Large intestine (tissue), 3 donors: Measurements from ENCODE around the gene CLEC16A. TPM values are rescaled to one million over a fixed set of nuclear protein-coding genes. Genes with fewer than 3 reads are reported as not detected.
A peak's percentile ranks its signal among the peaks of the same experiment; 100 is the strongest.

Experiments used
- DNase-seq, 2 donors: peaks; one replicate each; pipeline versions ENCODE4 v3.0.0 to v3.0.0-alpha.2; 2013
- H3K27ac ChIP-seq: one replicate; pipeline ENCODE4 v1.5.1; 2013; ENCODE audit warnings: low read length
- H3K27me3 ChIP-seq: 2 replicates; pipeline ENCODE4 v1.6.1; 2013; ENCODE audit warnings: low read length; ENCODE audit not compliant: control insufficient read depth, insufficient read depth
- H3K36me3 ChIP-seq: 2 replicates; pipeline ENCODE4 v1.6.1; 2013; ENCODE audit warnings: low read length; ENCODE audit not compliant: control insufficient read depth, insufficient read depth
- H3K4me1 ChIP-seq: one replicate; pipeline ENCODE4 v1.6.1; 2013; ENCODE audit warnings: low read length; ENCODE audit not compliant: control insufficient read depth, insufficient read depth
- H3K4me3 ChIP-seq: one replicate; pipeline ENCODE4 v1.5.1; 2013; ENCODE audit warnings: low read length
- H3K9me3 ChIP-seq: one replicate; pipeline ENCODE4 v1.6.1; 2013; ENCODE audit warnings: mild to moderate bottlenecking, low read depth, low read length, moderate library complexity; ENCODE audit not compliant: control insufficient read depth
- WGBS: methylation state at CpG from one replicate; pipeline ENCODE4 v1.1.5; 2013; ENCODE audit warnings: low lambda C conversion rate; ENCODE audit not compliant: insufficient coverage; 5-methylcytosine and 5-hydroxymethylcytosine counted together
- polyA plus RNA-seq: library from polyadenylated mRNA; unstranded; fragments of 120-200 nt; gene quantifications from one replicate; pipeline ENCODE4 v1.2.1, GENCODE V29; 2013

CLEC16A gene
- polyA plus RNA-seq, 1 donor: 13.2 TPM

GRCh38 chr16:11092788-11093571, 148.6 kb downstream of the CLEC16A start:
- Histone ChIP-seq H3K27ac (no peak overlapping the region), H3K9me3 (no peaks in the 10 kb centered on the region), H3K4me1 (peaks cover 15% of the 10 kb centered on the region), H3K27me3 (no peaks in the 10 kb centered on the region), H3K4me3 (no peak overlapping the region), H3K36me3 (peaks cover 7% of the 10 kb centered on the region)
- no peak for DNase-seq
- WGBS: no CpG with 5 or more reads among the region's 12 CpGs

- H3K27ac ChIP-seq: no peak overlapping the region
- no peak for DNase-seq
- no peaks in the 10 kb centered on the region for H3K9me3 ChIP-seq
- H3K4me3 ChIP-seq: no peak overlapping the region
- H3K27me3 ChIP-seq: no peaks in the 10 kb centered on the region
- peaks cover 13% of the 10 kb centered on the region for H3K4me1 ChIP-seq
- peaks cover 5% of the 10 kb centered on the region for H3K36me3 ChIP-seq
- 100% methylated on average over 1 of the region's 10 CpGs for WGBS
These were observed 149.3 kb downstream of the CLEC16A start for GRCh38 chr16:11093572-11094074.

DNA sequence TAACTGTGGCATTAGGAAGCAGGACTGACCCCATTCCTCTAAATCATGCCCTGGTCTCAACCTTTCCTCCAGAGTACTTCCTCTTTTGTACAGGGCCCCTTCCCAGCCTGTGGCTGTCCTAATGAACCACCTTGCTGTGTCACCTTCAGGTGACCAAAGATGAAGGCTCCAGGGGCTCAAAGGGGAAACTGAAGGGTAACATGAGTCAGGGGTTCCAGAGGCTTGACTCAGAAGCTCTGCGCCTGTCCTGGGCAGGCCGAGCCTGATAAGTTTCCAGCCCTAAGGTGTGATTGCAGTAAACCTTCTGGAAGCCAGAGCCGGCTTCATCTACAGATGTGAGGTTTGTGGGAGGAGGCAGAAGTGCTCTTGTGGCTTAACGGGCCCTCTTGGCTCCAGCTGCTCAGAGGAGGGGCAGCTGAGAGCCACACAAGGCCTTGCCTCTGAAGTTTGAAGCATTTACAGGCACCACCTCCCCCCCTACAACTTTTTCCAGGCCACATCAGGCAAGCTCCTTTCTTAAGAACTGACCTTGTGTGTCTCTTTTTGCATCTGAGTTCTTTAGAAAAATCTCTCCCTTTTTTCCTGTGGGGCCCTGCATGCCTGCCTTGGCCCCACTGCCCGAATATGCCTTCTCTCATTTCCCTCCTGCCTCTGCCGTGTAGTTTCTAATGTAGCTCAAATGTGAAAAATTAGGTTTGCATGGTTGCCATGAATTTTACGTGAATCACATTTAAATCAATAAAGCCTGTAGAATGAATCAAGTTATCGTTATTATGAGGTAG, 149.9 kb downstream of the CLEC16A start:
- DNase-seq: peak in 1 of 2 donors; percentile 24
- no CpG with 5 or more reads among the region's 8 CpGs for WGBS

GRCh38 chr16:11094857-11095565, 150.6 kb downstream of the CLEC16A start:
- Histone ChIP-seq H3K9me3 (no peaks in the 10 kb centered on the region), H3K4me3 (no peak overlapping the region), H3K36me3 (peaks cover 4% of the 10 kb centered on the region), H3K27ac (no peak overlapping the region), H3K27me3 (no peaks in the 10 kb centered on the region), H3K4me1 (peaks cover 7% of the 10 kb centered on the region)
- WGBS: 95% methylated on average over 5 of the region's 10 CpGs
- DNase-seq: no peak

More for the DNA sequence above, 149.9 kb downstream of the CLEC16A start:
- Histone ChIP-seq H3K27me3 (no peaks in the 10 kb centered on the region), H3K36me3 (peaks cover 5% of the 10 kb centered on the region), H3K27ac (no peak overlapping the region), H3K4me1 (peaks cover 10% of the 10 kb centered on the region), H3K4me3 (no peak overlapping the region), H3K9me3 (no peaks in the 10 kb centered on the region)

- H3K4me3 ChIP-seq: no peak overlapping the region
- H3K9me3 ChIP-seq: no peaks in the 10 kb centered on the region
- H3K36me3 ChIP-seq: peaks cover 4% of the 10 kb centered on the region
- H3K4me1 ChIP-seq: peaks cover 11% of the 10 kb centered on the region
- H3K27me3 ChIP-seq: no peaks in the 10 kb centered on the region
- no peak overlapping the region for H3K27ac ChIP-seq
- no peak for DNase-seq
- no CpG with 5 or more reads among the region's 4 CpGs for WGBS
These were observed 151.6 kb downstream of the CLEC16A start for GRCh38 chr16:11095935-11096334.

DNA sequence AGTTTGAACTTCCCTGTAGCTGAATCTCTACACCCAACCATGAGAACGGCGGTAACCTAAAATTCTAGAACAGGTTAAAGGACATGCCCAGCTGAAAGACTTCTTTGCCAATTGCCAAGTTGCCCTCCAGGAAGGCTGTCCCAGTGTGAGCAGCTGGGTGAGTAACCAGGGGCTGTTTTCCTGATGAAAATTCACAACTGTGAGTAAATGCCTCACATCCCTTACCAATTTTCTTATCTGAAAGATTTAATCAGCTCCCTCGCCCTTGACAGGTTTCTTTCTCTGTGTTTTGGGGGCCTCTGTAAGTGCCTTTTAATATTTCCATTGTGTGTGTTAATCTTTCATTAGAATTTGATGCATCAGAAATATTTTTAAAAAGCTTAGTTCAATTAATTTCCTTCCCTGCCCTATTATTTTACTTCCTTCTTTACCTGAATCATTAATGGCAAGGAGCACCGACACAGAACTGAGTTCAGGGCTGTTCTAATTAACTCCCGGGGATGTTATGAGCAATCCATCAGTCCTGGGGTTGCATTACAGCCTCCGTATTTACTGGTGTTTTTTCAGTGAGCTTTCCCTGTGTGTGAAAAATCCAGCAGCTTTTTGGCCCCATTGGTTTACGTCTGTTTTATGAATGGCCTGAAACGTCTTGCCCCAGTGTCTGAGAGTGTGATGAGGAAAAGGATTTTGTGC, 152.9 kb downstream of the CLEC16A start:
- H3K27ac ChIP-seq: no peak overlapping the region
- WGBS: 100% methylated on average over 1 of the region's 8 CpGs
- no peaks in the 10 kb centered on the region for H3K36me3 ChIP-seq
- no peaks in the 10 kb centered on the region for H3K9me3 ChIP-seq
- H3K4me1 ChIP-seq: peaks cover 23% of the 10 kb centered on the region
- no peaks in the 10 kb centered on the region for H3K27me3 ChIP-seq
- DNase-seq: no peak
- H3K4me3 ChIP-seq: no peak overlapping the region

DNA sequence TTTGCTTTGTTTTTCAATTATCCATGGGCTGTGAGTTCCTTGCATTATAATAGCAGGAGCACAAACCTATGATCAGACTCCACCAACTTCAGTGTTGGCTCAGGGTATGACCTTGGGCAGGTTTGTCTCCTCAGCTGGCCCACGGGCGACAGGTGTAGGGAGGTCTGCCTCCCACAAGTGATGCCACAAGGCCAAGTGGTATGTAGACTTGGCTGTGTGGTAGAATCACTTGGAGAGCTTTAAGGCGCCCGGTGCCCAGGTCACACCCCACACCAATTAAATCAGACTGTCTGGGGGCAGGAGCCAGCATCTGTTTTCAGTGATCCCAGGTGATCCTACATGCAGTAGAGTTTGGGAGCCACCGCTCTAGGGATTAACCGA, 153.4 kb downstream of the CLEC16A start:
- no peak overlapping the region for H3K27ac ChIP-seq
- no peak overlapping the region for H3K4me3 ChIP-seq
- no peaks in the 10 kb centered on the region for H3K9me3 ChIP-seq
- WGBS: no CpG with 5 or more reads among the region's 6 CpGs
- peaks cover 27% of the 10 kb centered on the region for H3K4me1 ChIP-seq
- no peak for DNase-seq
- H3K36me3 ChIP-seq: no peaks in the 10 kb centered on the region
- no peaks in the 10 kb centered on the region for H3K27me3 ChIP-seq

- WGBS: no CpG with 5 or more reads among the region's 17 CpGs
- H3K27ac ChIP-seq: no peak overlapping the region
- H3K27me3 ChIP-seq: no peaks in the 10 kb centered on the region
- no peaks in the 10 kb centered on the region for H3K36me3 ChIP-seq
- no peak for DNase-seq
- H3K4me1 ChIP-seq: peaks cover 25% of the 10 kb centered on the region
- H3K9me3 ChIP-seq: no peaks in the 10 kb centered on the region
- no peak overlapping the region for H3K4me3 ChIP-seq
These were observed 154.4 kb downstream of the CLEC16A start for GRCh38 chr16:11098601-11099390.

- Histone ChIP-seq H3K4me1 (peaks cover 29% of the 10 kb centered on the region), H3K36me3 (no peaks in the 10 kb centered on the region), H3K27me3 (no peaks in the 10 kb centered on the region), H3K4me3 (no peak overlapping the region), H3K9me3 (no peaks in the 10 kb centered on the region), H3K27ac (no peak overlapping the region)
- WGBS: no CpG with 5 or more reads among the region's 7 CpGs
- no peak for DNase-seq
These were observed 155.4 kb downstream of the CLEC16A start for GRCh38 chr16:11099672-11100205.
